Measurements from ENCODE around the gene HHATL. TPM values are rescaled to one million over a fixed set of nuclear protein-coding genes. Genes with fewer than 3 reads are reported as not detected.
A peak's percentile ranks its signal among the peaks of the same experiment; 100 is the strongest.

The HHATL gene
- total and polyA plus RNA-seq, 2 of the 8 experiments (the other 6 are each of a cell fraction or from before 2014, with no cell fraction given), result 0.18 TPM; not detected in 1

DNA sequence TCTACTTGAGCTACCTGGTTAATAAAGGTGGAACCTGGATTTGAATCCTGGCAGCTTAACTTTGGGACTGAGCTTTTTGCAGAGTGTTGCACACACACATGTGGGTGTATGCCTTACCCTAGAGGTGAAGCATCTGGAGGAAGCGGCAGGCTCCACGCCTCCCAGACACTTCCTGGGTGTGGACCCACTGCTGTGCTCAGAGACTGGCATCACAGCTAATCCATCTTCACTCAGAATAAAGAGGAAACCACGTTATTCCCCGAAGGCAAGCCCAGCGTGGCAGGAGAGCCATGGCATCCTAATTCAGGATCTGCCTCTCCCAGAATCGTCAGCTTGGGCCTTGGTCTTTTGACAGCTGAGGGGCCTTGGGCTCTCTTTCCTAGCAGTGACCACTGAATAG lies 45.0 kb upstream of the HHATL start:
- Histone ChIP-seq H3K56ac (replicated peaks; ENCODE audit: insufficient read length, low read depth, low read length) (no peak overlapping the region), H4K8ac (ENCODE audit: extremely low read depth, insufficient read depth, low read length) (no peak overlapping the region), H3K14ac (ENCODE audit: insufficient read length) (no peak overlapping the region), H2BK120ac (replicated peaks; ENCODE audit: low read depth, low read length) (no peak overlapping the region), H2BK12ac (ENCODE audit: low read depth, low read length) (no peak overlapping the region), H3K4me2 (ENCODE audit: insufficient read depth in 1 of 2, low read depth in 2 of 2, low read length in 2 of 2) (no peak overlapping the region), H3K18ac (ENCODE audit: extremely low read depth, low read length) (no peak overlapping the region), H3K79me1 (ENCODE audit: low read depth, low read length) (no peaks in the 10 kb centered on the region), H4K91ac (replicated peaks; ENCODE audit: insufficient read length, low read length) (no peak overlapping the region), H3K23ac (ENCODE audit: insufficient read length) (no peak overlapping the region), H3K9ac (replicated peaks in 1 of 4; ENCODE audit: extremely low read depth in 1 of 4, low read depth in 3 of 4, low read length in 3 of 4) (no peak overlapping the region), H4K20me1 (replicated peaks in 1 of 2; ENCODE audit: control insufficient read depth in 1 of 2, insufficient read depth in 2 of 2, low read length in 2 of 2) (peaks cover 0 to 2% of the 10 kb centered on the region in 2 experiments), H2AK5ac (ENCODE audit: low read depth, low read length) (no peak overlapping the region), H3K36me3 (ENCODE audit: control insufficient read depth in 2 of 4, insufficient read depth in 4 of 4, low read length in 3 of 4) (no peaks in the 10 kb centered on the region), H2BK15ac (ENCODE audit: low read length) (no peak overlapping the region), H4K5ac (ENCODE audit: insufficient read length, low read depth, low read length) (no peak overlapping the region), H3K23me2 (ENCODE audit: low read depth, low read length) (no peaks in the 10 kb centered on the region), H2BK5ac (ENCODE audit: low read depth, low read length) (no peak overlapping the region), H2AFZ (ENCODE audit: low read length) (no peak overlapping the region), H3K4ac (replicated peaks; ENCODE audit: insufficient read length, low read depth, low read length) (no peak overlapping the region), H3K4me1 (replicated peaks in 1 of 4; ENCODE audit: control insufficient read depth in 3 of 4, insufficient read depth in 4 of 4, low read length in 3 of 4) (peaks cover 0 to 11% (median 4%) of the 10 kb centered on the region in 4 experiments; a peak in 5 of 7 replicates), H3K79me2 (ENCODE audit: control insufficient read depth in 1 of 2, insufficient read depth in 2 of 2, low read length in 2 of 2) (no peaks in the 10 kb centered on the region), H3K9me3 (ENCODE audit: insufficient read depth in 2 of 2, low read depth in 1 of 2, low read length in 1 of 2) (no peaks in the 10 kb centered on the region), H3K4me3 (ENCODE audit: extremely low read depth in 1 of 4, insufficient read depth in 2 of 4, low read depth in 3 of 4, low read length in 4 of 4) (no peak overlapping the region), H2BK20ac (ENCODE audit: low read length) (no peak overlapping the region), H3K27ac (ENCODE audit: low read depth, low read length) (no peak overlapping the region), H3K27me3 (replicated peaks in 1 of 4; ENCODE audit: control insufficient read depth in 3 of 4, extremely low read depth in 1 of 4, insufficient read depth in 3 of 4, low read length in 3 of 4) (no peaks in the 10 kb centered on the region; a peak in 2 of 7 replicates)
- ChIA-PET CTCF (ENCODE audit: partially characterized antibody) (interaction anchor here (0.6 to 5.9 kb wide), 10 partner anchors 9 to 135 kb away, joined by 3 to 54 read pairs (median 6); no protein-coding TSS in a partner anchor), POLR2A (ENCODE audit: partially characterized antibody) (interaction anchor here (0.6 to 2.4 kb wide), 4 partner anchors 57 to 164 kb away, joined by 3 to 9 read pairs (median 3); no protein-coding TSS in a partner anchor)
- FAIRE-seq (no peak), DNase-seq (ENCODE audit: low read depth in 1 of 2, low spot score in 2 of 2) (peak in 1 of 2 experiments; percentile 11)
- 89% methylated on average over 6 of the region's 6 CpGs; no CpG with 5 or more reads in 1 of the 2 experiments for WGBS, 2 experiments (ENCODE audit: extremely low coverage in 1 of 2, insufficient coverage in 1 of 2, insufficient read length in 1 of 2, insufficient replicate concordance in 2 of 2, low coverage in 1 of 2, low lambda C conversion rate in 2 of 2, missing lambda C conversion rate in 1 of 2)
- TF ChIP-seq SP1 (IDR thresholded peaks at IDR 0.05; ENCODE audit: low read depth, low read length), result no peak
- no peak for TF ChIP-seq RBBP5 (IDR thresholded peaks at IDR 0.05; ENCODE audit: borderline replicate concordance, low read depth, low read length)
- TF ChIP-seq EGR1 (IDR thresholded peaks at IDR 0.05; ENCODE audit: borderline replicate concordance, low read depth, low read length), result no peak
- TF ChIP-seq HDAC2 (IDR thresholded peaks at IDR 0.05; ENCODE audit: borderline replicate concordance in 1 of 2, low read depth in 2 of 2, low read length in 2 of 2), result no peak
- TF ChIP-seq CTBP2 (IDR thresholded peaks at IDR 0.05; ENCODE audit: borderline replicate concordance, insufficient read depth, insufficient read length, low read length), result no peak
- TF ChIP-seq POLR2A (IDR thresholded peaks at IDR 0.05; ENCODE audit: control extremely low read depth in 1 of 2, low read depth in 2 of 2, low read length in 2 of 2), result no peak
- no peak for TF ChIP-seq POU5F1 (IDR thresholded peaks at IDR 0.05; ENCODE audit: low read depth, low read length)
- no peak for TF ChIP-seq JUN (IDR thresholded peaks at IDR 0.05; ENCODE audit: low read depth, low read length)
- no peak for TF ChIP-seq POLR2AphosphoS5 (IDR thresholded peaks at IDR 0.05; ENCODE audit: low read depth, low read length)
- TF ChIP-seq SRF (IDR thresholded peaks at IDR 0.05; ENCODE audit: low read depth, low read length), result no peak
